HG03097 (cell line): ENCODE results near the gene A1CF.

ENCODE experiments used
- ATAC-seq: cut with Tn5 transposase; IDR thresholded peaks from one replicate; pipeline ENCODE4 v1.9.1; 2021; ENCODE audit not compliant: unreplicated experiment, low FRiP score

A1CF gene

DNA sequence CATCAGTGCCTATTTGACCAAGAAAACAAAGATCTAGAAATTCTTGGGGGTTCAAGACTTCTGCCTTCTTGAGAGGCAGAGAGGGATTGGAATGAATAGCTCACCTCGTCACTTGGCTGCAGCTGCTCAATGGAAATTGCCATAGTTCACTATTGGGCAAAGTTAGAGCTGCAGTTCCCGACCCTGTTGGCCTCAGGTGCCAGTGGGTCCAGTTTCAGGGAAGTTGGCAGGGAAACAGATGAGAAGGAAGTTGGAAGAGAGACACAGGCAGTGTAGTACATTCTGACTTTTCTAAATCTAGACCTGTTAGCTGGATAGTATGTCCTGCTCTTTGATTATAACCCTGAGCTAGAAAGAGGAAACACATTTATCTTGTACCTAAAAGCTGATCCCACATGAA, 19.1 kb downstream of the A1CF start:
- ATAC-seq, result no peak

DNA sequence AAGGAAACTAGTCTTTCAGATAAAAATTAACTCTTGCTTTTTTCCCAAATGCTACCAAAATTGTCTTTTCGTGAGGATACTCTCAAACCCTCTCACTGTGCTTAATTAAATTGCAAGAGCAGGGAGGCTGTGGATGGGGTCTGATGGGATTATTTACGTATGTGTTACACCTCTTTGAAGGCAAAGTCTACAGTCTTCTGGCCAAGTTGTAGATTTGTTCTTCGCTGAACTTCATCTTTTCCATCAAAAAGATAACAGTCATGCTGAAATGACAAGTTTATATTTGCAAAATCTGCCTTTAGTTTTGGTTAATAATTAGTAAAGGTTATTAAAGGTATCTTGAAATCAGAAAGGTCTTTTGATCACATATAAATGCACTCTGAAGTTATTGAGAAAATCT, 22.7 kb downstream of the A1CF start:
- no peak for ATAC-seq

DNA sequence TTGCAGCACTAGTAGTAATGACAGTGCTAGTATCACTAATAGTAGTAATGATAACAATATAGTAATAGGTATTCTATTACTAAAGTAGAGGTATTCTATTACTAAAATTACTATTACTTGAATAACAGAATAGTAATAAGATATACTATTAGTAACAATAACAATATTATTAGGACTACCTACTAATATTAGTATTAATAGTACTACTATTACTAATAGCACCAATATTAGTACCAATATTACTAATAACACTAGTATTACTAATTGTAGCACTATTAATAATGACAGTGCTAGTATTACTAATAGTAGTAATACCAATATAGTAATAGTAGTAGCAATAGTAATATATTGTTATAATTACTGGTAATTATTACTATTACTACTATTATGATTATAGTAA, 24.1 kb downstream of the A1CF start:
- ATAC-seq, result no peak

DNA sequence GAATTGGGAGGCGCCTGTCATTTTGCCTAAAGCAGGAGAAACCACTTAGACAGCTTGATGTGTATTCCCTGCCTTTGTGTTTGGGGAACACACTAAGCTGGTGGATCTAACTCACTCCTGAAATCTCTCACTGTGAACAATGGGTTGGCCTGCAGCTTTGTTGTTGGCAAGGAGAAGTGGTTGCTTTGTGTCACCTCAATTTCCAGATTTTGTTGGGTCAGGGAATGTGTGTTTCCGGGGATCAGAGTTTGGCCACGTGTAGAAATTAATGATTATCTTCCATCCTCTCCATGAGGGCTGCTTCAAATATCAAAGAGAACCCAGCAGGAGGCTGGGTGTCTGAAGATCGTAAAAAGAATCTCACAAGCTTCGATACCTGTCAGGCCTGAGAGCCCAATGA, 27.8 kb downstream of the A1CF start:
- no peak for ATAC-seq

DNA sequence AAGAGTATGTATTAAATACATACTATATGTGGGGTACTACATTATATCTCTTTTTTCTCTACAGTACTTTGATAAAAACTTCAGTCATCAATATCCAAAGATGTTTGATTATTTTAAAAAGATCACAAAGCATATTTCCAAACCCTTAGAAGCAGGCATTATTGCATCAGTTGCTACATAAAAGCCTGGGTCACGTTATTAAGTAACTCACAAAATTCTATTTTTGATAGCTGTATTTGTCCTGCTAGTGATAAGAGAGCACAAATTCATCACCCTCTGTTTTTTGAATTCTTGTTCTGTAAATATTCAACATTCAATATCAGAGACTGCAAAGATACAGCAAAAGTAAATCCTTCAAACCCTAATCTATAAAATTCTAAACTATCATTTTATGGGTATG, 30.0 kb downstream of the A1CF start:
- ATAC-seq, result no peak

DNA sequence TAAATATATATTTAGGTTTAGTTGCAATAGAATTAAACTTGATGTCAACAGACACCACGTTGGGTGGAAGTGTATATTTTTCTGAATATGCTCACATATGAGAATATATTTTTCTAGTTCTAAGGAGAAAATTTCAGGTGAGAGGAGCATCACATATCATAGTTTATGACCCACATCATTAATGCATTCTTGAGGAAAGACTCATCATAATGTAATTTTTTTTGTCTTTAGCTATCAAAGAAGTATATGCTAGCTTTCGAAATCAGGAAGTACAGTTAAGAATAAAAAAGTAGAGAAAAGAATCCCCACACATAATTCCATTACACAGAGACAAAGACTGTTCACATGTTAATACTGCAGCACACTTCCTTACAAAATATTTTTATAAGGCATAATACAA, 30.4 kb downstream of the A1CF start:
- ATAC-seq, result no peak

DNA sequence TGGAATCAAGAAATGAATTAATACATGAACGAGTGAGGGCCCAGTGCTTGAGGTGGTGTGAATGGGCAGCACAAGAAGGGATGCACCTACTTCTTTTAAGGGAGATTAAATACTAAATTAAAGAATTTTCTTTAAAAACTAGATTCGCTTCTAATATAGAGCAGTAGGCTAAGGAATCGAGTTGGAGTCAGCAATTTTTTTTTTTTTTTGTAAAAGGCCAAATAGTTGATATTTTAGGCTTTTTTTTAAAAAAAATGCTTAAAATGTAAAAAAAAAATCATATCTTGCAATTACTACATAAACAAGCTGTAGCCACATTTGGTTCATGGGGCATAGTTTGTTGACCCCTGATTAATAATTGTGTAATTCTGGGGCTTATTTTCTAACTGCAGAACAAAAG, 31.9 kb downstream of the A1CF start:
- no peak for ATAC-seq

DNA sequence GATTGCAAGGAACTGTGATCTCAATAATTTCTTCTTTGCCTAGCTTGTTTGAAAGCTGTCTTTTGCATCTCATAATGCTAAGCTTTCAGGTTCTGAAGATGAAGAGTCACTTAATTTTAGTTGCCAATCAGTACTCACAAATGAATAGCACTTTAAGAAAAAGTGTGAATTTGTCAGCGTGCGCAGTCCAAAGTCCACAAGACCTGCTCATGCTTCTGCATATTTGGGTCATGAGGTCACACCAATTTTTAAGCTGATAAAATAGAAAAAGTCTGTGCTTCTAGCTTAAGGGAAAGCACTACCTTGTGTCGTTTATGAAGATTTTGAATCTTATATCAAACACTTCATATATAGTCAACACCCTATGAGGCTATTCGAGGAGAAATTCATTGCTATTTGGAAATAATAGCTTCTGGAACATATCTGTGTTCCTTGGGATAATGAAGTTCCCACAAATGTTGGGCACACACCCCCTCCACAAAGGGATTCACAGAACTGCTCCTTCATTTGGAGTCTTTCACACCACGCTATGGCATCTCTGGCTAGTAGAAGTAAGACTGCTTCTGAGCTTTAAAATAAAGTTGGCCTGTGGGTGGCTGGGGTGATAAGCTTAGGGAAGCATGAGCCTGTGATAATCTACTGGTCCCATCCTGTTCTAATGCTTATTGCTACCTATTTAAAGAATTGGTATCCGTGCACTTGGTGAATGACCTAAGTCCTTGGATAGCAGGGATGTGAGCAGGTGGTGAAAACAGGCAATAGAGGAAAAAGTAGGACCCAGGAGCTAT, 33.3 kb downstream of the A1CF start:
- no peak for ATAC-seq

DNA sequence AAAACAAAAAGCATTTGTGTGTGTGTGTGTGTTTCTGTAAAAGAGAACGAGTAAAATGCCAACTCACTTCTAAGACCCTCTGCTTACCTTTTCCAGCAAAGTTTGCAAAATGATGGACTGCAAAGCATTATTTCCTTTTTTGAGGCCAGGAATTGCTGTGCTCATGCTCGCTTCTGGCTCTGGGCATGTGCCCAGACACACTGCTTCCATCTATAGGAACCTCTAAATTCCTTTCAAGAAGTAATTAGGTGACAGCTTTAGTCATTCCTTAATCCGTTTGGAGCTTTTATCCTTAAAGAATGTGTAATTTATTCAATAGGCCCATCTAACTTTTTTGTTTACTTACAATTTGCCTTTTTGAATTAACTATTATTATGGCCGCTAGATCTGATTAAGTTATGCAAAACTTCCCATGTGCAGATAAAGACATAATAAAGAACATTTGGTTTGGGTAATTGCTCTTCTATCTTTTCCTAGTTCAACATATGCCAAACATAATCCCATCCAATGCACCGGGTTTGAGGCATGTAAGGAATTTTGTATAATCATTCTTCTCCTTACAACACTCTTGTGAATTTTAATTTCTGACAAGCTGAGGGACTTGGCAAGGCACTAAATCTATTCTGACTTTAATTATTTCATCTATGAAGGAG, 34.7 kb downstream of the A1CF start:
- no peak for ATAC-seq

DNA sequence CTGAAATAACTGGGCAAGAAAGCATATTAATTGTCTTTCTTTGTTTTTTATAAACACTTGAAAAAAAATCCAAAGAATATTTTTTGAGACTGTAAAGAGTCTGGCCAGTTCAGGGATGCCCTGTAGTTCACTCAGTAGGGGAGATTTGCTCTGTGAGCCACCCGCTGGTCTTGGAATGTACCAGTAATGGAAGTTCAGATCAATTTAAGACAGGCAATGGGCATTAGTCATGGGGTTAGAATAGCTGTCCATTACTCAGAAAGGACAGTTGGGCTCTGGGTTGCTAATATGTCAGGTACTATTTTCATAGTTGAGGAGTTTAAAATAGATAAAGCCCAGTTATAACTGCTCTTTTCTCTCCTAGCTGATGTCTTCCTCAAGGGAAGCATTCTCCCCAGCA, 38.7 kb downstream of the A1CF start:
- ATAC-seq, result no peak

DNA sequence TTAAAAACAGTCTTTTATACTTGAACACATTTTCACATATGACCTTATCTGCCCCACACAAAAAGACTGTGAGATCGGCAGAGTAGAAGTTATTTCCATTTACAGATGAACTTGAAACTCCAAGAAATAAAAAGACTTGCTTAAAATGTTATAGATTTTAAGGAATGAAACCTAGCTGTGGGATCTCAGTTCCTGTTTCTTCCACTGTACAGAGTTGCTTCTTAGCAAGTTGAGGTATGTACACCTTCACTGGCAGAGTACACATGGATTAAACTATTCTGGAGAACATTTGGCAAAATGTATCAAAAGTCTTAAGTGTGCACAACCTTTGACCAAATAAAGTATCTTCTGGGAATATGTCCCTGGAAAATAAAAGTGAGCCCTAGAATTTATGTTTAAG, 48.3 kb downstream of the A1CF start:
- no peak for ATAC-seq

DNA sequence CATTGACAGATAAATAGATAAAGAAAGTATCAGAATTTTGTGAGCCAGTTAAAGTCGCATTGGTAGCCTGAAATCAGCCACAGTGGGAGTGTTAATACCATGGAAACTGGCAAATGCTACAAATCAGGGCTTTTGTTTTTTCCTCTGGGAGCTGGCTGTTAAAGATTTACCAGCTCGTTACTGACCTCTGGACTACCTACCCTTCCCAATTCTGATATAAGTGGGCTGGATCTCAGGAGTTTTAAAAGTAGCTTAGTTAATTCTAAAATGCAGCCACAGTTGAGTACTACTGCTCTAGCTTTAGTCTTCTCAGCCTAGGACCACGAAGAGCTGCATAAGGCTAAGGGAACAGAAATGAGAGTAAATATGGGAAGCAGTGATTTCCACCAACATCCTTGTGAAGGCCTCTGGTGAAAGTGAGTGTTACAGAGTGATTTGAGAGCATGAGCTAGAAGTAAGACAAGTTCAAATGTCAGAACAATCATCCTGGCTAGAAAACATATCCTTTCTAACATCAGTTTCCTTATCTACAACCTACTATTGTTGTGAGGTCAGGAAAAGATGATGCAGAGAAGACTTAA, 53.2 kb downstream of the A1CF start:
- ATAC-seq, result no peak

DNA sequence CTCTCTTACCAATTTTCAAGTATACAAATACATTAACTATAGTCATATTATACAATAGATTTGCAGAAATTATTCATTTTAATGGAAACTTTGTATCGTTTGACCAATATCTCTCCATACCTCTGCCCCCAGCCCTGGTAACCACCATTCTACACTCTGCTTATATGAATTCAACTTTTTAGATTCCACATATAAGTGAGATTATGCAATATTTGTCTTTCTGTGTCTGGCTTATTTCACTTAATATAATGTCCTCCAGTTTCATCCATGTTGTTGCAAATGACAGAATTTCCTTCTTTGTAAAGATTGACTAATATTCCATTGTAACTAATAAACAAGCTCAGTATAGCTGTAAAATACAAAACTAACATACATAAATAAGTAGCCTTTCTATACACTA, 55.4 kb downstream of the A1CF start:
- no peak for ATAC-seq

DNA sequence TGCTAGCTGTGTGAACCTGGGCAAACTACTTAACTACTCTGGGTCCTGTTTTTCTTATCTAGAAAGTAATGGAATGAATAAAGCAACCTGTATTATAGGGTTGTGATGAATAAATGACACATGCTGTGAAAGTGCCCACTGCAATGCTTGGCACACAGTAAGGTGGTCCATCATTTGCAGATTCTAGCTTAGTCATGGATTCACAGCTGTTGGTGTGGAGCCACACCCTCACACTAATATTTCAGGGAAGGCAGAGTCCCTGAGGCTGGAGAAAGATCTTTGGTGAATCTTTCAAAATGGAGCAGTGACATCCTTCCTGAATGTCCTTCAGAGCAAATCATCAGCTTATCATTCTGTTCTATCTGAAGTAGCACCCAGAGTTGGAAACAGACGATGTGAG, 60.6 kb downstream of the A1CF start:
- ATAC-seq, result no peak

DNA sequence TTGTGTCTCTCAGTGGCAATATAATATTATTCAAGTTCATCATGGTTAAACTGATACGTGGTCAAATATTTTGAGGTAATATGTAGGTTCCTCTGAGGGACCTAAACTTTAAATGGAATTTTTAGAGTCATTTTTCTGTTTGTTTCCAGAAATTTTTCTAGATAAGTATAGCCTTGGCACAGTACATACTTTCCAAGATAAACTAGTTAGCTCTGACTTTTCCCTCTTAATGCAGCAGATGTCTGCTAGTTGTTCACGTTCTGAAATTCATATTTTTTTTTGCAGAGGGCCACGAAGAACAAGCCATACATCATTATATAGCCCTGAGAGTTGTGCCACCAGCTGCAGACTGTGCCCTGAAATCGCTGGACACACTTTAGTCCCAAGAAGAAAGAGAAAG, 61.6 kb downstream of the A1CF start:
- no peak for ATAC-seq

DNA sequence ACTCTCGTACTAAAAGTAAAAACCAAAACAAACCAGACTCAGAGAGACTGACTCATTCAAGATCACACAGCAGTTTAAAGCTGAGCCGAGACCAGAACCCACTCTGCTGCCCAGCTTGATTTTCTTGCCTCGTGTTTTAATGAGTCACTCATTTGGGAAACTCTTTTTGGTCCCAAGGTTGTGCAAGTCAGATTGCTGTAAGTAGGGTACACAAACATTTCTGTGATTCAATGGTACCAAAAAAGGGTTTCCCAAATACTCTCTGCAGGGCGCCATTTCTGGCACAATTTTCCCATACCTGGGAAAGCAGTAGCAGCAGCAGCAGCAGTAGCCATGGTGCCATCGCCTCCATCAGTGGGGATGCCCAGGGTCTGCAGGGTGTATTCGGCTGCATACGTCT, 75.8 kb downstream of the A1CF start:
- no peak for ATAC-seq

DNA sequence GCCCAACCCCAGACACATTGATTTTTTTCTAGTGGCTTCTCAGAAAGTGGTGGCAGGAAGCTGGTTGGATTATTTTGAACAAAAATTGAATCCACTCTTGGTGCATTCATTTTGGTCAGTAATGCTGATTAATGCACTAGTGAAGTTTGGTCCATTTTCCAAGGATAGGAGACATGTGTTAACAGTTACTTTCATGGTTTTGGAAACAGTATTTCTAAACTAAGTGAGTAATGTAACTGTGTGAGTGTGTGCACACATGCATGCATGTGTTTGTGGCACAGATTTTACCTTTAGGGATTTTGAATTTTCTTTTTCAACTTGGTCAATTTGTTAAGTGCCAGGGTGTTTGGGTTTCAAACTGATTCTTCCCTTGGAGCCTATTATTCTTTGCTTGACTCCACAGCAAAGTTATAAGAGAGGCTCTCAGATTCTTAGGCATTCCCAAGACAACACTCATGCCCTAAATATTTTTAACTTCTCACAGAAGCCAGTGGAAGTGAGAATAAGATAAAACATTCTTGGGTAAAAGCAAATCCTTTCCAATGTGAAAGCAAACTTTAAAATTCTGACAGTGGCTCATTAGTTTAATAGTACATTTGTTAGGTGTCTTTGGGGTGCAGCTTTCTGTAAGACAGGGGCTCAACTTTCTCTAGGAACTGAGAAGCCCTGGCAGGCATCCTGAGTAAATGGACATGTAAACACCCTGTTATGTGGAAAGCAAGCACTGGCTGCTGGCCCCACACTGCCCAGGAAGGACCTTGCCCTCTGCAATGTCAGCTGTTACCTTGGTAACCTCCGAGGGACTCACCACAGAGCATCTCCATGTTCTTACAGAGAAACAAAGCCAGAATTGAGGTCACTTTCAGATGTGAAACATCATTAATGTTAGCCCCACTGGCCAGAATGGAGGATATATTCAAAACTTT, 77.3 kb downstream of the A1CF start:
- ATAC-seq, result no peak

DNA sequence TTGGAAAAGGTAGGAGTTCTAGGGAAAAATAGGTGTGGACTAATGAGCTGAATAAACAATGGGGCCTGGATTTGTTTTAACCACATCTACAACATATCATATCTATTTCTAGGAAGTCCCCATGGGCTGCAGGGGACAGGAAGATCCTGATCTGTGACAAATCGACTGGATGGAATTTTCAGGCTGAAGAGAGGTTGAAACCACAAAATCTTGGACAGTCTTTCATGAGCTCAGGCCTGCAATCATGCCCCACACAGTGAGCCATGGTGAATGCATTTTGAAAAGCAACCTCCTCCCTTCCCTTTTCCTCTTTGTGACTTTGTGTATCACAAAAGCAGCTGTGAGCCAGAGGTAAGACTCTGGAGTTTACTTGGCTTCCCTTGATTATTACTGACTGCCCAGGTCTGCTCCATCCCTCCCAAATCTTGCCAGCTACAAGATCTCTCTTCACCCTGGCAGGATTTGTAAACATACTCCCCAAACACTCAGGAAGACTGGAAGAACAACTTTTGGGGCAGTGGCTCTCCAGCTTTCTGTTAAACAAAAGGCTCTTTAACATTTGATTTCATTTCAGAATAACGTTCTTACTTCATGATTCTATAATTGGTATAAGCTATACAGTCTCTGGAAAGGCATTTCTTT, 79.3 kb downstream of the A1CF start:
- ATAC-seq, result no peak

DNA sequence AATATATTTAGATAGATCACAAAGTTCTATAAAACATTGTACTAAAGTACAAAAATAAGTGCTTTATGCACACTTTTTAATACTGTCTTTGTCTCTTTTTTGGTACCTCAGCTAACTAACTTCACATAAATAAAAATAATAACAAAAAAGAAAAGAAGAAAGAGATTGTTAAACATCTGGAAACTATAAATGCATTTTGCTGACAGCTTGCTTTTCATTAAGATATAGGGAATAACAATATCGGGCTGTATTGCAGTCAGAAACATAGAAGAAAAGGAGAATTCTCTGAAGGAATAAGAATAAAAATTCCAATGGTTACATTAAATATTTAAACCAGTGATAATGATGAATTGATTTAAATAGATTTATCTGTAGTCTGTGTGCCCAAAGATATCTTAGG, 85.8 kb downstream of the A1CF start:
- no peak for ATAC-seq

DNA sequence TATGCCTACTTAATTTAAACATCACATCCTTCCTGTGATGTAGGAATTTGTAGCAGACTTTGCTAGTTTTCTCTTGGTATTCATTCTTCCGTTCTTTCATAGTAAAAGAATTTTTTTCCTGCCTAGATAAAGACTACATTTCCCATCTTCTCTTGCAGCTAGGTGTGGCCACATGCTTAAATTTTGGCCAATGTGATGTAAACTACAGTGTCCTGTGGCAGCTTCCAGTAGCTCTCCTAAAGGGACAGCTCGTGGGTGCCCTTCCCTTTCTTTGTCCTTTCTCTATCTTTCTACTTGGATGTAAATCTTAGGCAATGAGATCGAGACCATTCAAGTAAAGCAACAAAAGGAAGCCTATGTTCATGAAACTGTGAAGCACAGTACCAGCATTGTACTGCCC, 87.1 kb downstream of the A1CF start:
- no peak for ATAC-seq

DNA sequence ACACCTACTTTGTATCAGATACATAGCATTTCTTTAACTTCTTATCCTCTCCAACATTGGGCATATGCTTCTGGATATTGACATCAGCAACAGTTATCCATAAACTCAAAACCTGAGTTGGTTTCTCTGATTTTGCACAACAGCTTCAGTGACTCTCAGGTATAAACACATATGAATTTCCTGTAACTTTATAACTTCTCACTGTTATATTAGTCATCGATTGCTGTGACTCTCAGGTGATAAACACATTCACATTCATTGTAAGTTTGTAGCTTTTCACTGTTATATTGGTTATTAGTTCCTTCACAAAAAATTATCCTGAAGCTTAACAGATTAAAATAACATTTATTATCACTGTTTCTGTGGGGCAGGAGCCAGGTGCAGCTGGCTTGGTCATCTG, 88.7 kb downstream of the A1CF start:
- ATAC-seq, result no peak
